ENCODE measurements around the gene GALR3. TPM values are rescaled to one million over a fixed set of nuclear protein-coding genes. Genes with fewer than 3 reads are reported as not detected.
"Not testable (repeated sequence)": the region's sequence is repeated elsewhere in the genome, so short reads cannot be mapped to it uniquely, and the experiment has no call there.

GALR3 gene
- total RNA-seq, 1 donor from 2014 or later, result not detected

DNA sequence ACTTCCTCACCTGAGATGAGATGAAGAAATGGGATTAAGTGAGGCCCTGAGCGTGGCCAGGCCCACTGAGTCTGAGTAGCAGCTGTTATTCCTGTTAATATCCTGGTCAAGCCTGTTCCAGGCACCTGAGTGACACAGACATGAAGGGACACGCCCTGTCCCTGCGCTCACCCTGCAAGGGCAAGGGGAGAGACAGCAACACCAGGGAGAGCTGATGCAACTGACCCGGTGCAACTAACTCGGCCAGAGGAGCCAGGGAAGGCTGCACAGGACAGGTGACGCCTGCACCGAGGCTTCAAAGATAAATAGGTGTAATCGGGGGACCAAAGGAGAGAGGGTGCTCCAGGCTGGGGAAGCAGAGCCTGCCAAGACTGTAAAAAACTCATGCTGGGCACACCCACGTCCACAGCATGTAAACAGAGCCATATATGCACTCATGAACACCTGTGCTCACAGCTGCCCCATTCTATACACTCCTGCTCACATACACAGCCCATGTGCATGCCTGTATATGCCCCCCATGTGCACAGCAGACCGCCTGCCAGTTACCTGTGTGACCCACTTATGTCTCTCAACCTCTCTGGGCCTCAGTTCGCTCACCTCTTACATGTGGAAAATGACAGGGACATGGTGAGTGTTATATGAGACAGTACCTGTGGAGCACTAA, 38.2 kb upstream of the GALR3 start:
- Histone ChIP-seq H3K27ac (ENCODE audit: low read depth, low read length) (no peak overlapping the region), H3K9me3 (ENCODE audit: control insufficient read depth in 3 of 3, low read length in 3 of 3) (no peaks in the 10 kb centered on the region), H3K27me3 (ENCODE audit: control insufficient read depth in 3 of 3, insufficient read depth in 3 of 3, low read length in 3 of 3) (peaks cover 12 to 30% (median 30%) of the 10 kb centered on the region in 3 donors), H3K4me1 (ENCODE audit: control insufficient read depth in 3 of 3, insufficient read depth in 3 of 3, low read length in 3 of 3) (peaks cover 0 to 10% (median 8%) of the 10 kb centered on the region in 3 donors), H3K4me3 (ENCODE audit: low read length in 3 of 3) (no peak overlapping the region), H3K9ac (ENCODE audit: low read depth in 1 of 3, low read length in 3 of 3) (peak overlapping the region in 1 of 3 donors; percentile 16), H3K36me3 (ENCODE audit: control insufficient read depth in 3 of 3, insufficient read depth in 3 of 3, low read length in 3 of 3) (no peaks in the 10 kb centered on the region)

DNA sequence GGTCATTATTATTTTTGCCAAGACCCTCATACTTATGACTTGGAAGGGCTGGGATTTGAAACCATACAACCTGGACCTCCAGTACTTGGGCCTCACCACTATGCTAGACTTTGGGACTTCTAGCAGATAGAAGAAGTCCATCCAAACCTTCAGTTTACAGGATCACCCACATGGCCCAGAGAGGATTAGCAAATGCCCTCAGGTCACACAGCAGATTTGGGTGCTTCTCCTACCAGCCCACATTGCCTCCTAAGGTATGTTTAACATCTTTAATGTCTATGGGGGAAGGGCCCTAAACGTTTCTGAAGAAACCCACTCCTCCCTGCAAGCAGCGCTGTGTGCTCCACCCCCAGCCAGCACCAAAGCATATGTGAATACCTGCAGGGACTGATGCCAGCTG, 32.9 kb upstream of the GALR3 start:
- H3K27ac ChIP-seq (ENCODE audit: low read depth, low read length), result no peak overlapping the region
- peaks cover 0 to under 1% (median 0%) of the 10 kb centered on the region in 3 donors for H3K27me3 ChIP-seq (ENCODE audit: control insufficient read depth in 3 of 3, insufficient read depth in 3 of 3, low read length in 3 of 3)

DNA sequence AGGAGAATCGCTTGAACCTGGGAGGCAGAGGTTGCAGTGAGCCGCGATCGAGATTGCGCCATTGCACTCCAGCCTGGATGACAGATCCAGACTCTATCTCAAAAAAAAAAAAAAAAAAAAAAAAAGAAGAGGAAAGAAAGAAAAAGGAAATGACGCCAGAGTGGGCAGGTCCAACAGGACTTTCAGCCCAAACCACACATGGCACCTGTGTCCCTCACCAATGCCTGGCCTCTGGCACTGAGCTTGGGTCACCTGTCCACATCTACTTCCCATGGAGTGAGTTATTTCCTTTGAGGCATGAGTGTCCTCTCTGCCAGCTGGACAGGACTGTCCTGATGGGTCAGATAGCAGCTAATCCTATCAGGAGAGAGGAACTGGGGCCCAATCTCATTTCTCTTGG, 30.7 kb upstream of the GALR3 start:
- Histone ChIP-seq H3K9me3 (ENCODE audit: control insufficient read depth in 3 of 3, low read length in 3 of 3) (no peaks in the 10 kb centered on the region), H3K9ac (ENCODE audit: low read depth in 1 of 3, low read length in 3 of 3) (peak overlapping the region in 1 of 3 donors; percentile 25), H3K4me1 (ENCODE audit: control insufficient read depth in 3 of 3, insufficient read depth in 3 of 3, low read length in 3 of 3) (no peaks in the 10 kb centered on the region), H3K27me3 (ENCODE audit: control insufficient read depth in 3 of 3, insufficient read depth in 3 of 3, low read length in 3 of 3) (no peaks in the 10 kb centered on the region), H3K36me3 (ENCODE audit: control insufficient read depth in 3 of 3, insufficient read depth in 3 of 3, low read length in 3 of 3) (no peaks in the 10 kb centered on the region), H3K4me3 (ENCODE audit: low read length in 3 of 3) (no peak overlapping the region), H3K27ac (ENCODE audit: low read depth, low read length) (no peak overlapping the region)

More for the DNA sequence above, 32.9 kb upstream of the GALR3 start:
- Histone ChIP-seq H3K4me3 (ENCODE audit: low read length in 3 of 3) (no peak overlapping the region), H3K4me1 (ENCODE audit: control insufficient read depth in 3 of 3, insufficient read depth in 3 of 3, low read length in 3 of 3) (no peaks in the 10 kb centered on the region), H3K9ac (ENCODE audit: low read depth in 1 of 3, low read length in 3 of 3) (no peak overlapping the region), H3K36me3 (ENCODE audit: control insufficient read depth in 3 of 3, insufficient read depth in 3 of 3, low read length in 3 of 3) (no peaks in the 10 kb centered on the region), H3K9me3 (ENCODE audit: control insufficient read depth in 3 of 3, low read length in 3 of 3) (no peaks in the 10 kb centered on the region)

DNA sequence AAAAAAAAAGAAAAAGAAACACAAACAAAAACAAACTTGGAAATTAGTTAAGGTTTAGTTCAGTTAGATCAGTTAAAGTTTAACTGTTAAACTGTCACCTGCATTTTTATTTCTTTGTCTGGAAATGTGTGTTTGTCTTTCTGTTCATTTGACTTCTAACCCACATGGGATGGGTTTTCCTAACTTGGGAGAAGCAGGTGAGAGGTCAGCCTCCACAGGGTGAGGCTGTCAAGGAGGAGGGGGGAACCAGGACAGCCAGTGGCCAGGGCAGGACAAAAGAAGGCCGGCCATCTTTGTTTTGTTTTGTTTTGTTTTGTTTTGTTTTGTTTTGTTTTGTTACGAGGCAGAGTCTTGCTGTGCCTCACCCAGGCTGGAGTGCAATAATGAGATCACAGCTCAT, 28.8 kb upstream of the GALR3 start:
- Histone ChIP-seq H3K36me3 (ENCODE audit: control insufficient read depth in 3 of 3, insufficient read depth in 3 of 3, low read length in 3 of 3) (no peaks in the 10 kb centered on the region), H3K9ac (ENCODE audit: low read depth in 1 of 3, low read length in 3 of 3) (no peak overlapping the region), H3K9me3 (ENCODE audit: control insufficient read depth in 3 of 3, low read length in 3 of 3) (no peaks in the 10 kb centered on the region), H3K4me3 (ENCODE audit: low read length in 3 of 3) (no peak overlapping the region), H3K27me3 (ENCODE audit: control insufficient read depth in 3 of 3, insufficient read depth in 3 of 3, low read length in 3 of 3) (no peaks in the 10 kb centered on the region), H3K27ac (ENCODE audit: low read depth, low read length) (no peak overlapping the region), H3K4me1 (ENCODE audit: control insufficient read depth in 3 of 3, insufficient read depth in 3 of 3, low read length in 3 of 3) (no peaks in the 10 kb centered on the region)

DNA sequence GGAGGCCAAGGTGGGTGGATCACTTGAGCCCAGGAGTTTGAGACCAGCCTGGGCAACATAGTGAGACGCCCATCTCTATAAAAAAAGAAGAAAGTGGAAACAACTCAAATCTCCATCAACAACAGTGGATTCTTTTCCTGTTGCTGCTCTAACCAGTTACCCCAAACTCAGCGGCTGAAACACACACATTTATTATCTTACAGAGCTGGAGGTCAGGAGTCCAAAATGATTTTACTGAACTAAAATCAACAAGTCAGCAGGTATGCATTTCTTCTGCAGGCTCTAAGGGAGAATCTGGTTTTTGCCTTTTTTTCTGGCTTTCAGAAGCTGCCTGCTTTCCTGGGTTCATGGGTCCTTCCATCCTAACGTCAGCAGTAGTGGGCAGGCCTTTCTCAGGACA, 27.1 kb upstream of the GALR3 start:
- H3K4me1 ChIP-seq (ENCODE audit: control insufficient read depth in 3 of 3, insufficient read depth in 3 of 3, low read length in 3 of 3), result no peaks in the 10 kb centered on the region

DNA sequence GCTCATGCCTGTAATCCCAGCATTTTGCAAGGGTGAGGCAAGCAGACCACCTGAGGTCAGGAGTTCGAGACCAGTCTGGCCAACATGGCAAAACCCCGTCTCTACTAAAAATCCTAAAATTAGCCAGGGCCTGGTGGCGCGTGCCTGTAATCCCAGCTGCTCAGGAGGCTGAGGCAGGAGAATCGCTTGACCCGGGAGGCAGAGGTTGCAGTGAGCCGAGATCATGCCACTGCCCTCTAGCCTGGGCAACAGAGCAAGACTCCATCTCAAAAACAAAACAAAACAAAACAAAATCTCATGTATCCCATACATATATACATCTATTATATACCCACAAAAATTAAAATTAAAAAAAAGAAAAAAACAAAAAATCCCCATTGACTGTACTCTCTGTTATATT, 25.9 kb upstream of the GALR3 start:
- H3K27ac ChIP-seq (ENCODE audit: low read depth, low read length); H3K36me3 ChIP-seq (ENCODE audit: control insufficient read depth in 3 of 3, insufficient read depth in 3 of 3, low read length in 3 of 3); H3K4me1 ChIP-seq (ENCODE audit: control insufficient read depth in 3 of 3, insufficient read depth in 3 of 3, low read length in 3 of 3); H3K4me3 ChIP-seq (ENCODE audit: low read length in 3 of 3); H3K27me3 ChIP-seq (ENCODE audit: control insufficient read depth in 3 of 3, insufficient read depth in 3 of 3, low read length in 3 of 3); H3K9me3 ChIP-seq (ENCODE audit: control insufficient read depth in 3 of 3, low read length in 3 of 3); H3K9ac ChIP-seq (ENCODE audit: low read depth in 1 of 3, low read length in 3 of 3): not testable (repeated sequence)

More for the DNA sequence above, 27.1 kb upstream of the GALR3 start:
- H3K9ac ChIP-seq (ENCODE audit: low read depth in 1 of 3, low read length in 3 of 3), result no peak overlapping the region
- H3K27me3 ChIP-seq (ENCODE audit: control insufficient read depth in 3 of 3, insufficient read depth in 3 of 3, low read length in 3 of 3), result no peaks in the 10 kb centered on the region
- no peak overlapping the region for H3K27ac ChIP-seq (ENCODE audit: low read depth, low read length)
- H3K36me3 ChIP-seq (ENCODE audit: control insufficient read depth in 3 of 3, insufficient read depth in 3 of 3, low read length in 3 of 3), result no peaks in the 10 kb centered on the region
- no peak overlapping the region for H3K4me3 ChIP-seq (ENCODE audit: low read length in 3 of 3)
- H3K9me3 ChIP-seq (ENCODE audit: control insufficient read depth in 3 of 3, low read length in 3 of 3), result no peaks in the 10 kb centered on the region

DNA sequence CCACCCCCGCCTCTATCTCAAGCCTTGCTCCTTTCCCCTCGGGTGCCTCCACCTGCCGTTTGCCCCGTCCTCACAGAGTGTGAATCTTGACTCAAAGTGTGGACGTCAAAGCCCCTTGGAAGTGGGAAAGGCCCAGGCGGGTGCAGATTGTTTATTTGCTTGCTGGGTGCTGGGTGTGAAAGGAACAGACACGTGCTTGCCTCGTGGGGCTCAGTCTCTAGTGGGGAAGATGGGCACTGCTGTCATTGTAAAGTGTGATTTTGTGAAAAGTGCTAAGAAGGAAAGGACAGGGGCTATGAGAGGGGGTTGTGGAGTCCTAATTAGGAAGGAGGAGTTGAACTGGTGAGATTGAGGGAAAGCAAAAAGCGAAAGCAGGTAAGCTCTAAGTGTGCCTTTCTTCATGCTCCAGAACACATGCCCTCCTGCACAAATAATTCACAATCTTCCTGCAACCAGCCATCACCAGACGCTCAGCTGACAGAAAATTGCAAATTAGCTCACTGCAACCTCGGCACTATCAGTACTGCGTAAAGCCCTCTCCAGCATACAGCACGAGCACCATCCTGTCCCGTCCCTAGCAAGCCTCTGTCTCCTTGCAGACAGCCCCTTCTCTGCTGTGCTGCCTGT, 25.2 kb upstream of the GALR3 start:
- H3K9me3 ChIP-seq (ENCODE audit: control insufficient read depth in 3 of 3, low read length in 3 of 3), result no peaks in the 10 kb centered on the region
- H3K9ac ChIP-seq (ENCODE audit: low read depth in 1 of 3, low read length in 3 of 3), result no peak overlapping the region
- no peaks in the 10 kb centered on the region for H3K27me3 ChIP-seq (ENCODE audit: control insufficient read depth in 3 of 3, insufficient read depth in 3 of 3, low read length in 3 of 3)
- no peak overlapping the region for H3K27ac ChIP-seq (ENCODE audit: low read depth, low read length)
- no peaks in the 10 kb centered on the region for H3K36me3 ChIP-seq (ENCODE audit: control insufficient read depth in 3 of 3, insufficient read depth in 3 of 3, low read length in 3 of 3)
- peaks cover 8 to 12% (median 9%) of the 10 kb centered on the region in 3 donors for H3K4me1 ChIP-seq (ENCODE audit: control insufficient read depth in 3 of 3, insufficient read depth in 3 of 3, low read length in 3 of 3)
- H3K4me3 ChIP-seq (ENCODE audit: low read length in 3 of 3), result no peak overlapping the region

DNA sequence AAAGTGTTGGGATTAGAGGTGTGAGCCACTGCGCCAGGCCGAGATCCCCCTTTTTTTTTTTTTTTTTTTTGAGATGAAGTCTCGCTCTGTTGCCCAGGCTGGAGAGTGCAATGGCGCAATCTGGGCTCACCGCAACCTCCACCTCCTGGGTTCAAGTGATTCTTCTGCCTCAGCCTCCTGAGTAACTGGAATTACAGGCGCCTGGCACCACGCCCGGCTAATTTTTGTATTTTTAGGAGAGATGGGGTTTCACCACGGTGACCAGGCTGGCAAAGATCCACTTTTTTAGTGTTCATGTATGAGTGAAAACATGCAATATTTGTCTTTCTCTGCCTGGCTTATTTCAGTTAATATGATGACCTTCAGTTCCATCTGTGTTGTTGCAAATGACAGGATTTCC, 23.2 kb upstream of the GALR3 start:
- H3K27me3 ChIP-seq (ENCODE audit: control insufficient read depth in 3 of 3, insufficient read depth in 3 of 3, low read length in 3 of 3); H3K9ac ChIP-seq (ENCODE audit: low read depth in 1 of 3, low read length in 3 of 3); H3K27ac ChIP-seq (ENCODE audit: low read depth, low read length); H3K4me3 ChIP-seq (ENCODE audit: low read length in 3 of 3); H3K36me3 ChIP-seq (ENCODE audit: control insufficient read depth in 3 of 3, insufficient read depth in 3 of 3, low read length in 3 of 3); H3K9me3 ChIP-seq (ENCODE audit: control insufficient read depth in 3 of 3, low read length in 3 of 3): not testable (repeated sequence)
- H3K4me1 ChIP-seq (ENCODE audit: control insufficient read depth in 3 of 3, insufficient read depth in 3 of 3, low read length in 3 of 3), result peaks cover 15 to 18% (median 16%) of the 10 kb centered on the region in 3 donors

DNA sequence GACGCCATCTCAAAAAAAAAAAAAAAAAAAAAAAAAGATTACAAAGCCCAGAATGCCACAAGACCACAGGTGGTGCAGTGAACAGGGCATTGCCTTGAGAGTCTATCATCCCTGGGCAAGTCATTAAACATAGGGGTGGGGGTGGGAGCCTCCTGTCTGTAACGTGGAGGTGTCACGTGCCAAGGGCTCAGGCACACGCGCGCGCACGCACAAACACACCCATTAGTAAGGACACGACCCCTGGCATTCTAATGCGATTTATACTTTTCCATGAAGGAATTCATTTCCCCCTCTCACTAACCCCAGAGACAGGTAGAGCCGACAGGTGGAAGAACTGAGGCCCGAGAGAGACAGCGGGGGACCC, 21.3 kb upstream of the GALR3 start:
- Histone ChIP-seq H3K36me3 (ENCODE audit: control insufficient read depth in 3 of 3, insufficient read depth in 3 of 3, low read length in 3 of 3) (no peaks in the 10 kb centered on the region), H3K9ac (ENCODE audit: low read depth in 1 of 3, low read length in 3 of 3) (peak overlapping the region; percentile 36 to 80 (median 59)), H3K27ac (ENCODE audit: low read depth, low read length) (no peak overlapping the region), H3K9me3 (ENCODE audit: control insufficient read depth in 3 of 3, low read length in 3 of 3) (no peaks in the 10 kb centered on the region), H3K4me1 (ENCODE audit: control insufficient read depth in 3 of 3, insufficient read depth in 3 of 3, low read length in 3 of 3) (peaks cover 18 to 31% (median 31%) of the 10 kb centered on the region in 3 donors), H3K4me3 (ENCODE audit: low read length in 3 of 3) (peak overlapping the region; percentile 56 to 76 (median 64)), H3K27me3 (ENCODE audit: control insufficient read depth in 3 of 3, insufficient read depth in 3 of 3, low read length in 3 of 3) (peaks cover 0 to 4% (median 0%) of the 10 kb centered on the region in 3 donors)

DNA sequence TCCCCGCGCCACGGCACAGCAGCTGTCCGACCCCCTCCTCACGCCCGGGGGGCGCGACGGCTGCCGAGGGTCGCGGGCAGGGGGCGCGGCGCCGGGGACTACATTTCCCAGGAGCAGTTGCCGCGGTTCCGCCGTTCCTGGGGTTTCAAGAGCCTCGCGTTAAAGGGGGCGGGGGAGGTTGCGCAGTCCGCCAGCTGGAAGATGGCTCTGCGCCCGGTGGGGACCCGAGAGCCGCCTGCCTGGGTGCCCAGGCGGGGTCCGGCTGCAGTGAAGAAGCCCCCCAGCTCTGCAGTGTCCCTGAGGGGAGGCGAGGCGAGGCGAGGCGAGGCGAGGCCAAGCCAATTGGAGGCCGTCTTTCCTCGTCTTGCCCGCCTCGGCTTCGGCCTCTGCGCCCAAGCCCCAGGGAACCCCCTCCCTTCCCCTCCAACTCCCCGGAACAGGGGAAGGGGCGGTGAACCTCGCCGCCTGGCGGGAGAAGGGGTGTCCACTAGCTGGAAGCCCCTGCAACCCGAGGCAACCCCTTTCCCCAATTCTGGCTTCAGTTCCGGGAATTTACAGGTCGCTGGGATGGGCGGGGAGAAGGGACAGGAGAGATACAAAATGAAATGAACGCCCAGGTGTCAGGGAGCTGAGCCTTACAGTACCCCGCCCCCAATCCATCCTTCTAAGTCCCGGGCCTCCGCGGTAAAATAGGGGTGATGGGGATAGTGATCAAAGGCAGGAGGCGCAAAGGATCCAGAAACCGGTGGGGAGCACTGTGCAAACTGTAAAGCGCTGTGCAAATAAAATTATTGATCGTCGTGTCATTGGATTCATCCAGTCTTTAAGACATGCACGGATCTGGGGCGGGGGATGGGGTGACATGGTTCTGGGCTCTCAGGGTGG, 20.6 kb upstream of the GALR3 start:
- peak overlapping the region; percentile 56 to 76 (median 64) for H3K4me3 ChIP-seq (ENCODE audit: low read length in 3 of 3)
- H3K9ac ChIP-seq (ENCODE audit: low read depth in 1 of 3, low read length in 3 of 3), result peak overlapping the region; percentile 36 to 80 (median 59)
- H3K27me3 ChIP-seq (ENCODE audit: control insufficient read depth in 3 of 3, insufficient read depth in 3 of 3, low read length in 3 of 3), result peaks cover 0 to 4% (median 0%) of the 10 kb centered on the region in 3 donors
- no peaks in the 10 kb centered on the region for H3K36me3 ChIP-seq (ENCODE audit: control insufficient read depth in 3 of 3, insufficient read depth in 3 of 3, low read length in 3 of 3)
- no peak overlapping the region for H3K27ac ChIP-seq (ENCODE audit: low read depth, low read length)
- H3K9me3 ChIP-seq (ENCODE audit: control insufficient read depth in 3 of 3, low read length in 3 of 3), result no peaks in the 10 kb centered on the region
- peaks cover 18 to 32% (median 31%) of the 10 kb centered on the region in 3 donors for H3K4me1 ChIP-seq (ENCODE audit: control insufficient read depth in 3 of 3, insufficient read depth in 3 of 3, low read length in 3 of 3)
